ENCODE results near the gene ABCA2.

ABCA2 gene, protein sequence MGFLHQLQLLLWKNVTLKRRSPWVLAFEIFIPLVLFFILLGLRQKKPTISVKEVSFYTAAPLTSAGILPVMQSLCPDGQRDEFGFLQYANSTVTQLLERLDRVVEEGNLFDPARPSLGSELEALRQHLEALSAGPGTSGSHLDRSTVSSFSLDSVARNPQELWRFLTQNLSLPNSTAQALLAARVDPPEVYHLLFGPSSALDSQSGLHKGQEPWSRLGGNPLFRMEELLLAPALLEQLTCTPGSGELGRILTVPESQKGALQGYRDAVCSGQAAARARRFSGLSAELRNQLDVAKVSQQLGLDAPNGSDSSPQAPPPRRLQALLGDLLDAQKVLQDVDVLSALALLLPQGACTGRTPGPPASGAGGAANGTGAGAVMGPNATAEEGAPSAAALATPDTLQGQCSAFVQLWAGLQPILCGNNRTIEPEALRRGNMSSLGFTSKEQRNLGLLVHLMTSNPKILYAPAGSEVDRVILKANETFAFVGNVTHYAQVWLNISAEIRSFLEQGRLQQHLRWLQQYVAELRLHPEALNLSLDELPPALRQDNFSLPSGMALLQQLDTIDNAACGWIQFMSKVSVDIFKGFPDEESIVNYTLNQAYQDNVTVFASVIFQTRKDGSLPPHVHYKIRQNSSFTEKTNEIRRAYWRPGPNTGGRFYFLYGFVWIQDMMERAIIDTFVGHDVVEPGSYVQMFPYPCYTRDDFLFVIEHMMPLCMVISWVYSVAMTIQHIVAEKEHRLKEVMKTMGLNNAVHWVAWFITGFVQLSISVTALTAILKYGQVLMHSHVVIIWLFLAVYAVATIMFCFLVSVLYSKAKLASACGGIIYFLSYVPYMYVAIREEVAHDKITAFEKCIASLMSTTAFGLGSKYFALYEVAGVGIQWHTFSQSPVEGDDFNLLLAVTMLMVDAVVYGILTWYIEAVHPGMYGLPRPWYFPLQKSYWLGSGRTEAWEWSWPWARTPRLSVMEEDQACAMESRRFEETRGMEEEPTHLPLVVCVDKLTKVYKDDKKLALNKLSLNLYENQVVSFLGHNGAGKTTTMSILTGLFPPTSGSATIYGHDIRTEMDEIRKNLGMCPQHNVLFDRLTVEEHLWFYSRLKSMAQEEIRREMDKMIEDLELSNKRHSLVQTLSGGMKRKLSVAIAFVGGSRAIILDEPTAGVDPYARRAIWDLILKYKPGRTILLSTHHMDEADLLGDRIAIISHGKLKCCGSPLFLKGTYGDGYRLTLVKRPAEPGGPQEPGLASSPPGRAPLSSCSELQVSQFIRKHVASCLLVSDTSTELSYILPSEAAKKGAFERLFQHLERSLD (N-terminal part only)

DNA sequence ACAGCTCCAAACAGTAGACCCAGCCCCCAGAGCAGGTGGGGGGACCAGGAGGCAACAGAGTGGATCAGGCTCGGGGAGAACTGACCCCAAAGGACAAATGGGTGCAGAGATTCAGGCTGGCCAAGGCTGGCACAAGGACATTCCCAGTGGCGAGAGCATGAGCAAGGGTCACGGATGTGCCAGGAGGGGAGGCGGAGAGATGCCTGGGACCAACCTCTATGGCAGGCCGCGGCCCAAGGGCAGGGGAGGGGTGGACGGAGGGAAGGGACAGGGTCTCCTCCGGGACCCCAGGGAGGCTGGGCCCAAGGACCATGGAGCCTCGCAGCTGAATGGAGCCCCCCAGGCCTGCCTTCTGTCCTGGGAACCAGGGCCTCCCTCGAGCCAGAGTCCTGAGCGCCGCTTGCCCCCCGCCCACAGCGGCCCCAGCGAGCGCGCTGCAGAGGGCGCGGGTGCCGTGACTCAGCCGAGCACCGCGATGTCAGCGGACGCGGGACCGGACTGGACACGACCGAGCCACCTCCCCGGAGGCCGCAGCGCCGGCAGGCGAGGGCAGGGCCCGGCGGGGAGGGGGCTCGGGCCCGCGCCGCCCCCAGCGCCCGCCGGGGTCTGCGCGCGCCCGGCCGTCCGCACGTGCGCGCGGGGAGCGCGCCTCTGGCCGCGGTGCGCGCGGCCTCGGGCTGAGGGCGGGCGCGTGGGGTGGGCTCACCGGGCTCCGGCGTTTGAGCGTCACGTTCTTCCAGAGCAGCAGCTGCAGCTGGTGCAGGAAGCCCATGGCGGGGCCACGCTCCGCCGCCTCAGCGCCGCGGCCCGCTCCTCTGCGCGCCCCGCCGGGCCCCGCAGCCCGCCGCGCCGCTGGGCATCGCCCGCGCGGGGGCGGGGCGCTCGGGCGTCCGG lies at the start of gene ABCA2:
ABCA2 (minus strand) TSS at position 869 of the 894 bp plus-strand sequence; CDS start at position 772, 97 bp downstream.
- no peak for DNase-seq

DNA sequence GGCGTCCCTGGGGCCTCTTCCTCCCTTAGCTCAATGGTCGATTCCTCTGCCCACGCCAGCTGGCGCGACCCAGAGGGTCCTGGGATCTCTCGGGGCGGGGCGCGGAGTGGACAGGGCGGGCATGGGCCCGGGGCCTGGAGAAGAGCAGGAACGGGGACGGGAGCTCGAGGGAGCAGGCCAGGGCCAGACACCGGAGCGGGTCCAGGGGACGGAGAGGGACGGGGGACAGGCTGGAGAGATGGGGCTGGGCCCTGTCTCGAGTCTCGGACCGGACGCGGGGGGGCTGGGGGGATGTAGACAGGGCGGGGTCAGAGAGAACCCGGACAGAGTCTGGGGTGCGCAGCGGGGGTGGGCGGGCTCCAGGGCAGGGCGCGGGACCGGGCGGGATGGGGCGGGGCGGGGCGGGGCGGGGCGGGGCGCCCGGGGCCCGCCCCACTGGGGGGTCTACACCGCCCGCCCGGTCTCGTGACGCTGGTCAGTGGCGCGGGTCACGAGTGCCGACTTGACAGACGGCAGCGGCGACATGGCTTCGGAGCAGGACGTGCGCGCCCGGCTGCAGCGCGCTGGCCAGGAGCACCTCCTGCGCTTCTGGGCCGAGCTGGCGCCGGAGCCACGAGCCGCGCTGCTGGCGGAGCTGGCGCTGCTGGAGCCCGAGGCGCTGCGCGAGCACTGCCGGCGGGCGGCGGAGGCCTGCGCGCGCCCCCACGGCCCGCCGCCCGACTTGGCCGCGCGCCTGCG lies 49.1 kb upstream of the ABCA2 start, which contains the start of gene UAP1L1:
UAP1L1 (plus strand) TSS at position 508 of the 738 bp plus-strand sequence; CDS start at position 524, 16 bp downstream.
- no peak for DNase-seq

DNA sequence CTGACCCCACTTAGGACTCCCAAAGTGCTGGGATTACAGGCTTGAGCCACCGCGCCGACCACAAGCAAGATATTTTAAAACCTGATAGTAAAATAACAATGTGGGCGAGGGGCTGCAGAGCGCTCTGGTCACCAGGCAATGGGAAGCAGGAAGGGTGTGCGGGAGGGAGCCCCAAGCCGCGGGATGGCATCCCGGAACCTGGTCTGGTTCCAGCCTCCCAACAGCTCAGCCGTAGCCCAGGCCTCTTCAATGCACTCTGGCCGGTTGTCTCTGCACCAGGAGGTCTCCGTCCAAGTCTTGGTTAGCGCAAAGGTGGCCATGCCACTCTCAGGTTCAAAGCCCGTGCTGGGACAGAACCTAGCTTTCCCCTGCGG lies 48.6 kb upstream of the ABCA2 start:
- no peak for DNase-seq

DNA sequence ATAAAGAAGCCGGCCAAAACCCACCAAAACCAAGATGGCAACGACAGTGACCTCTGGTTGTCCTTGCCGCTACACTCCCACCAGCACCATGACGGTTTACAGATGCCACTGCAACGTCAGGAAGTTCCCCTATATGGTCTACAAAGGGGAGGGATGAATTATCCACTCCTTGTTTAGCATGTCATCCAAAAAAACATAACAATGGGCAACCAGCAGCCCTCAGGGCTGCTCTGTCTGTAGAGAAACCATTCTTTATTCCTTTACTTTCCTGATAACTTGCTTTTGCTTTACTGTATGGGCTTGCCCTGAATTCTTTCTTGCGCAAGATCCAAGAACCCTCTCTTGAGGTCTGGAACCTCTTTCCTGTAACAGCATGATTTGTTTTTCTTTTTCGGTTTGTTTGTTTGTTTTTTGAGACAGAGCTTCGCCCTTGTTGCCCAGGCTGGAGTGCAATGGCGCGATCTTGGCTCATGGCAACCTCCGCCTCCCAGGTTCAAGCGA lies 47.3 kb upstream of the ABCA2 start:
- DNase-seq, result no peak

DNA sequence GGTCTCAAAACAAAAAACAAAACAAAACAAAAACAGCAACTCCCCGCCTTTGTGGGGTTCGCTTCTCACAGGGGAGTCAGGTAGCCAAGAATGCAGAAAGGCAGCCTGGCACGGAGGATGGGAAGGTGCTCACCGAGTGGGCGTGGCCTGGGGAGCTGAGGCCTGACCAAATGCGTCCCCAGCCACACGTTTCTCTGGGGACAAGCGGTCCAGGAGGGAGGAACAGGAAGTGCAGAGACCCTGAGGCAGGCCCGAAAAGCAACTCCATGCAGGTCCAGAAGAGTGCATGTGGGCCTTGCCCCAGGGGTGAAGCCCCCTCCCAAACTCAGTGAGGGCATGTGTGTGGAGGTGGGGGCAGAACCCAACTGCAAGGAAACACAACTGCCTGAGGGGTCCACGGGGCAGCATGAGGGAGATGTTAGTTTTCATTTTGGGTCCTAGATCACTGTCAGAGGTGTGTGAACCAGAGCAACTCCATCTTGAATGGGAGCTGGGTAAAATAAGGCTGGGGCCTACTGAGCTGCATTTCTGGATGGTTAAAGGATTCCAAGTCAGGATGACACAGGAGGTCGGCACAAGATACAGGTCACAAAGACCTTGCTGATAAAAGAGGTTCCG lies 46.7 kb upstream of the ABCA2 start:
- no peak for DNase-seq

DNA sequence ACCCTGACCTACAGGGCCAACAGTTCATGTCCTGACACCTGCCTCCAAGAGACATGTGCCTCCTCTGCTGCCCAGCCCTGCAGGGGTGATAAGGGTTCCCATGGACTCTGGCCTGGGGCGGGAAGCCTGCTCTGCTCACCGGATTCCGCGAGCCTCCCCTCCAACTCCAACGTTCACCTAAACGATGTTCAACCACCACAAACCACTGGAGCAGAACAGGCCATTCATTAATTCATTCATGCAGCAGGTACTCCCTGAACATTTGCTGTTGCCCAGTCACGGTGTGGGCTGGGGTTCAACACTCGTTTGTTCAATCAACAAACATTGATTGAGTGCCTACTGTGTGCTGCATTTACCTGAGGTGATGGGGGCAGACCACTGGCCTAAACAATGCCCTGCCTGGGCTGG lies 46.0 kb upstream of the ABCA2 start:
- no peak for DNase-seq

DNA sequence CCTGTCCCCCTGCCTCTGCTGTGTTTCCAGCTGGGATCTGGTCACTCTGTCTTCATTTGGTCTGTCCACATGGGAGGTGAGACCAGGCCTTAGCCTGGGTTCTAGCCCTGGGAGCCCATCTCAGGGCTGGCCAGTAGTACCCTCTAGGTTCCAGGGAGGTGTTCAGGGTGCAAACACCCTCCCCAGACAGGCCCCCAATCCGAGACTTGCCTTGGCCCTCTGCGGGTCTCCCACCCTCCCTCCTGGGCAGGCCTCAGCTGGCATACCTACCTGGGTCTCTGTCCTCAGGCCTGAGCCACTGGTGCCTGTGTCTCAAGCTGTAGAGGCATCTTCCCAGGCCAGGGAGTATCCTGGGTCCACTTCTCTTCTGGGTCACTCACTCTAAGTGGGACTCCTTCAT lies 43.2 kb upstream of the ABCA2 start:
- DNase-seq, result no peak

DNA sequence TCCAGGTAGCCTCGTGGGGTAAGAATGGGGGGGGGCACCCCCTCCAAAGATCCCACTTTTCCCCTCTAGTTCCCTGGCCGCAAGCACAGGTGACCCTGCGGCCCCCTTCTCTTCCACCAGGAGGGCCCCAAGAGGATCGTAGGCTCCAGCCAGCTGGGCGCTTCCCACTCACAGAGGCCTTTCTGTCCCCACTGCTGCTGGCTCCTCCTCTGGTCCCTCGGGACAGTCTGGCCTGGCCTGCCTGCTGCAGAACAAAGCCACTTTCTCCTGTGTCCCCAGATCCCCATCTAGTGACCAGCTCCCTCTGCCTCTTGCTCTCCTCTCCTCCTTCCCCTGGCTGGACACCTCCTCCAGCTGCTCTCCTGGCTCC lies 42.9 kb upstream of the ABCA2 start:
- DNase-seq, result no peak

DNA sequence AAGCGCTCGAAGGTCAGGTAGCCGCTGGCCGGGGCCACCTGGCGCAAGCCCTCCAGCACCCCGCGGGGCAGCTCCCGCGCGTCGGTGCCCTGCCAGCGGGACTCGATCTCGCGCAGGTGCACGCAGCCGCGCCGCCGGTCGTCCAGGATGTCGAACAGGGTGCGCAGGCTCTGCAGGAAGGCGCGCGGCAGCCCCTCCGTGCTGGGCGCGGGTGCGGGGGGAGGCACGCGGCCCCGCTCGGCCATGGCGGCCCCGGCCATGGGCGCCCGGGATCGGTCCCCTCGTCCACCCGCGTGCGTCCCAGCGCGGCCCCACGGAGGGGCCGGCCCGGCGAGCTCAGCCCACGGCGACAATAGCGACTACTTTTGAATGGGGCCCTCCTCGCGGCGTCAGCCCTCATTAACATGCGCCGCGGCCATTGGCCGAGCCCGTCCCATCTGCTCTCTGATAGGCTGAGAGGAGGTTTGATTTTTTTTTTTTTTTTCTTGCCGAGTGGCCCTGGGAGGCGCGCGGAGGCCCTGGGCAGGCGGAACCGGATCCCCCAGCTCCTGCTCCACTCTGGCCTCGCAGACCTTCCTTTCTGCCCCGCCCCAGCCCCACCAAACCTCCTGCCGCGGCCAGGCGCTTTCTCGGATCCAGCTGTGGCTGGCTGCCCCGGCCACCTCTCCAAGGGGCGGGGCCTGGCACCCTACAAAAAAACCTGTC lies 42.3 kb upstream of the ABCA2 start, which contains the start of gene SAPCD2:
SAPCD2 (minus strand) TSS at position 357 of the 705 bp plus-strand sequence; CDS start at position 260, 97 bp downstream.
- DNase-seq, result peak; percentile 22

DNA sequence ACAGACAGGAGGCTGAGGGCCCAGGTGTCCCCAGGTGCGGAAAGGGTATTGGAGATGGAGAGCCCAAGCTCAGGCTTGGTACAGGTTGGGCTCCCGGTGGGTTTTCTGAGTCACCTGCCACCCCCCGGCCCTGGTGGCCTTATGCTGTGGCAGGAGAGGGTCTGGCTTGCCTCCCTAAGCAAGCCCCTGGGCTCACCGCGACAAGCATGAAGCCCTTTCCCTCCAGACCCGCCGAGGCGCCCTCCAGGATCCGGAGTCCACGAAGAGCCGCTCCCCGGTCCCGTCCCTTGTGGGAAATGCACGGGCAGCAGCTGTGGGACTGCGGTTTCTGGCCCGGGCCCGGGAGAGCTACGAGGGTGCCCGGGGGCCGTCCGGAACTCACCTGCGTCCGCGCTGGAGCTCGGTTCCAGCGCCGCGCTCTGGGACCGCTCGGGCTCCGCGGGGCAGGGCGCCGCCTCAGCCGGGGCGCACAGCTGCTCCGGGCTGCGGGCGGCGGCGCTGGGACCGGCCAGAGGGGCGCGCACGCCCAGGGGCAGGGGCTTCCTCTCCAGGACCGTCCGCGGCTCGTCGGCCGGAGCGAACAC lies 41.6 kb upstream of the ABCA2 start:
- DNase-seq, result no peak

DNA sequence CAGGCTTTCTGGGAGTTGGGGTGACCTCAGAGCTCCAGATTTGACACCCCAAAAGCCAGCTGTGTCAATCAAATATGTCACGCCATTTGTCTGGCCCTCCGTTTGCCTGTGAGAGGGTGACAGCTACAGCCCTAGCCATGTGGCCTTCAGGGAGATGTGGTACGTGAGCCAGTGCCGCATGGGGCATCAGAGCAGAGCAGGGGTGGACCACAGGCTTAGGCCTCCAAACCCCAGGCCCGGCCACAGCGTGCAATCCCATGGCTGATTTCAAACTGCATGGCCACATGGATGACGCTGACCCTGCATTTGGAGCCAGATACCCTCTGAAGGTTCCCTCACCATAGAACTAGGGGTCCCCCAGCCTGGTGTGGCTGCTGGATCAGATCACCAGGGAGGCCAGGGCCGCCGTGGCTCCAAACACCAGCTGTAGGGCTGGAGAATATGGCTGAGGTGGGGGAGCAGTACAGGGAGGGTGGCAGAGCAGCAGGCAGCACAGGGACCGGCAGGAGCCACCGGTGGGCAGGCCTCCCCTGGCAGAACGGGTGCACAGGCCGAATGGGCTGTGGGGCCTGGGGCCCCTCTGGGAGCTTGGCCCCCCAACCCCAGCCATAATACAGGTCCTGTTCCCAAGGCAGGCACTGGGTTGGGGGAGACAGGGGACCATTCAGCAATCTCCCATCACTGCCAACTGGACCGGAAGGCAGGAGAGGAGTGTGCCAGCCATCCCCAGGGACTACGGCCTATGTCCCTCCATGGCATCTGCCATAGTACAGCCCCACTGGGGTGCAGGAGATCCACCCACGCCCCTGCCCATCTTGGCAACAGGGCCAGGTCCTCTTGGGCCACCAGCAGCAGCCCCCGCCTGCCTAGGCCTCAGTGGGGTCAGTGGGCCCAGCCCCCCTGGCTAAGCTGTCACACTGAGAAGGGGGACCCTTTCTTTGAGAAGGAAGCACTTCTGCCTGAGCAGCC lies 40.8 kb upstream of the ABCA2 start:
- no peak for DNase-seq

DNA sequence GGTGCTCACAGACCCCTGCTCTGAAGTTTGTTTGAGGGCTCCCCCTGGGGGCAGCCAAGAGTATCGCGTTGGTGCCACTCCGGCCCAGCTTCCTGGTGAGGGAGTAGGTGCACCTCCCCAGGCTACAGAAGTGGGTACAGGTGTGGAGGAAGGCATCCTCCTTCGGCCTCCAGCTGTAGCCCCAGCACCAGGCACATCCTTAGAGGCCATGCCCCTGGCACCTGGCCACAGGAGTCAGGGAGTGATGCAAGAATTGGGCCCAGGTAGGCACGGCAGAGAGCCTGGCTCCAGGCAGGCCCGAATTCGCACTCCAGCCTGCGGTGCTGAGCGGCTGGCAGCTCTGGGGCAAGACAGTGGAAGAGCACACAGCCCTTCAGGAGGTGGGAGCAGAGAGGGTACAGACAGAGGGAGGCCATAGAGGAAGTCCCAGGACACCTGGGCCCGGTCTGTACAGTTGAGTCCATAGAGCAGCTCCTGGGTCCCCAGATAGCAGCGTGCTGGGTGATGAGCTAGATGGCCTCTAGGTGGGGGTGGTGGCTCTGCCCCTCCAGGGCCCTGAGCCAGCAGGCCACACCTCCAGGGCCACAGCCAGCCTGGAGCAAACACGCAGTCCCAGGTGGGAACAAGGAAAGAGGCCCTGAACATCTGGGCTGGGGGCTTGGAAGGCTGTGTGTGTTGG lies 40.0 kb upstream of the ABCA2 start:
- DNase-seq, result peak; percentile 6

DNA sequence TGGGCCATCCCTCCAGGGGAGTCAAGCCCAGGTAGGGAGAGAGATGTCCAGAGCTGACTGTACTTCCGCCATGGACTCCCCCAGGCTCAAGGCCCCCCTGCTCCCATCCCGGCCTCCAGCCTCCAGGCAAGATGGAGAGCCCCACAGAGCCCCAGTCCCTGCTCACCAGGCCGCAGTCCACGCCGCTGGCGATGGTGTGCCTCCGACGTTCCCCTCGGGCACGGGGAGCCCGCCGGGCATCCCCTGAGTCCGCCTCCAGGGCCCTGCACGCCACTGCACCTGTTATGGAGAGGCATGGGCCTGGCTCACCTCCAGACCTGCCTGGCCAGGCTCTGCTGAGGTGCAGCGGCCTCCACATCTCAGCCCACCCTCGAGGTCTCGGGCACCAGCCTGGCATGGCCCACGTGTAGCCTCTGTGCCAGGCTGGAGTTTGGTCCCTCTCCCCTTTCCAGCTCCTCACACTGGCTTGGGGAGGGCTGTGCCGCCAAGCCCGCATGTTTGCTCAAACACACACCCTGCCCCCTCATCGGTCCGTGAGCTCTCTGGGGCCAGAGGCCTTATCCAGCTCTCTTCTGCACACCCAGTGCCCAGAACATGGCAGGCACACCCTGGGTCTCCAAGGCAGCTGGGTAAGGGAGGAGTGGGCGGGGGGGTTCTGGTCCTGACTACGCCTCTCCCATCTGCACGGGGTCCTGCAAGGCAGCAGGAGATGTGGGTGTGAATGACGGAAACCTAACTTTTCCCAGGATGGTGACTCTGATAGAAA lies 38.2 kb upstream of the ABCA2 start:
- DNase-seq, result no peak

DNA sequence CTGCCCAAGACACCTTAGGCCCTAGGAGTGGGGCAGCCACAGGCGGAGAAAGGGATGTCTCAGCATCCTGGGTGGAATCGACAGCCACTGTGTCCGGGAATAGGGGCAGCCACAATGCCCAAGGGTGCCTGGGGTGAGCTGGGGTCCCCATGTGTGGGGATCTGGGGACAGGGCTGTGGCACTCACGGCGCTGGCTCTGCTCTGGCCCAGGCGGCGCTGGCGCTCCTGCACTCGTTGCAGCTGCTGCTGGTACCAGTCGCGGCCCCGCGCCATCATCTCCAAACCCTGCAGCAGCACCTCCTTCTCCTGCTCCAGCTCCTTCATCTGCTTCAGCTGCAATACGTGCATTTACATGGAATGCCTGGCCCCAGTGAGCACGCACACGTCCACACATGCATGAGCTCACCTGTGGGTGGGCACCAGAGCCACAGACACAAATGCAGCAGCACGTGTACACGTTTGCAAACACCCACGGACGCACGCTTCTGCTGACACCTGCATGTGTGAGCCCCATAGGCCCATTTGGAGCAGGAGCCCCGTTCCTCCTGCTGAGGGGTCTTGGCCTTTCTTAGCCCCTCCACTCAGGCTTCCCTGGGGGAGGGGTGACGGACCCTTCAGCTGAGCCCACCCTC lies 37.4 kb upstream of the ABCA2 start:
- no peak for DNase-seq

DNA sequence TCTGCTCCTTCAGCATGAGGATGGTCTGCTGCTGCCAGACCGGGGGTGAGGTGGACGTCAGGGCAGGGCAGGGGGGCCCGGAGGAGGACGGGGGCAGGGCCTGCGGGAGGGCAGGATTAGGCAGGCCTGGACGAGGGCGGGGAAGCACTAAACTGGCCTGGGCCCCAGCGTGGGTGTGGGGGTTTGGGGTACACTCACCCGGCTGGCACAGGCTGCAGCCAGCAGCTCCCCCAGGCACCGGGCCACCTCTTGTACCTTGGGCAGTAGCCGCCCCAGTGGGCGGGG lies 36.8 kb upstream of the ABCA2 start:
- DNase-seq, result no peak

All from NCI-H187 treated with DMSO at 0.1 percent for 48 hours (cell line).